PC-9 (cell line): Measurements from ENCODE around the gene AP4E1.

Experiments used
- EZH2 ChIP-seq: fragments of 200-600 bp; sonication (generic); IDR thresholded peaks from 2 replicates; pipeline ENCODE4 v1.8.0; 2017; ENCODE audit warnings: antibody characterized with exemption, low read depth
- TF ChIP-seq, protein P1 (sequence below): fragments of 200-600 bp; sonication (generic); conservative IDR thresholded peaks from 2 replicates; pipeline ENCODE4 v1.6.1; 2017; ENCODE audit warnings: mixed run types, antibody characterized with exemption, mild to moderate bottlenecking, moderate library complexity

DNA sequence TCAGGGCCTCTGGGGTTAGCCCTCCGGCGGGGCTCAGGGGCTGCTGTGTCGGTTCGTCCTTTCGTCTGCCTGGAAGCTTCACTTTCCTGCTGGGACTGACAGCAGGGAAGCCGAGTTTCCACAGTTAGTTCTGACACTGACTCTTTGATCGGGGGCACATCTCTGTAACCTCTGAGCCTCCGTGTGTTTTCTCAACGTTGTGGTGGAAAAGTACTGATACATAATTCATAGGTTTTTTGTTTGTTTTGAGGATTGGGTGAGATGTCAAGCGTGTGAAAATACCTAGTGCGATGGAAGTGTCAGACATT is 481 bp downstream of the AP4E1 start:
- TF ChIP-seq, protein P1, sequence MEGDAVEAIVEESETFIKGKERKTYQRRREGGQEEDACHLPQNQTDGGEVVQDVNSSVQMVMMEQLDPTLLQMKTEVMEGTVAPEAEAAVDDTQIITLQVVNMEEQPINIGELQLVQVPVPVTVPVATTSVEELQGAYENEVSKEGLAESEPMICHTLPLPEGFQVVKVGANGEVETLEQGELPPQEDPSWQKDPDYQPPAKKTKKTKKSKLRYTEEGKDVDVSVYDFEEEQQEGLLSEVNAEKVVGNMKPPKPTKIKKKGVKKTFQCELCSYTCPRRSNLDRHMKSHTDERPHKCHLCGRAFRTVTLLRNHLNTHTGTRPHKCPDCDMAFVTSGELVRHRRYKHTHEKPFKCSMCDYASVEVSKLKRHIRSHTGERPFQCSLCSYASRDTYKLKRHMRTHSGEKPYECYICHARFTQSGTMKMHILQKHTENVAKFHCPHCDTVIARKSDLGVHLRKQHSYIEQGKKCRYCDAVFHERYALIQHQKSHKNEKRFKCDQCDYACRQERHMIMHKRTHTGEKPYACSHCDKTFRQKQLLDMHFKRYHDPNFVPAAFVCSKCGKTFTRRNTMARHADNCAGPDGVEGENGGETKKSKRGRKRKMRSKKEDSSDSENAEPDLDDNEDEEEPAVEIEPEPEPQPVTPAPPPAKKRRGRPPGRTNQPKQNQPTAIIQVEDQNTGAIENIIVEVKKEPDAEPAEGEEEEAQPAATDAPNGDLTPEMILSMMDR, result no peak
- no peak for TF ChIP-seq EZH2
